Glutamatergic neuron (in vitro differentiated cells): ENCODE data around the gene ERN1. TPM values are rescaled to one million over a fixed set of nuclear protein-coding genes. Genes with fewer than 3 reads are reported as not detected.

ENCODE experiments used
- DNase-seq: peaks from one replicate; pipeline ENCODE4 v3.0.0; 2022
- H3K27ac Mint-ChIP-seq: one replicate; pipeline ENCODE4 v1.8.0; 2020; ENCODE audit warnings: mild to moderate bottlenecking, mixed read lengths, inconsistent platforms; ENCODE audit not compliant: unreplicated experiment
- H3K27me3 Mint-ChIP-seq: one replicate; pipeline ENCODE4 v1.8.0; 2020; ENCODE audit warnings: mild to moderate bottlenecking, moderate library complexity, mixed read lengths, inconsistent platforms; ENCODE audit not compliant: unreplicated experiment
- H3K36me3 Mint-ChIP-seq: one replicate; pipeline ENCODE4 v1.8.0; 2020; ENCODE audit warnings: mild to moderate bottlenecking, mixed read lengths, inconsistent platforms; ENCODE audit not compliant: unreplicated experiment
- H3K4me1 Mint-ChIP-seq: one replicate; pipeline ENCODE4 v1.8.0; 2020; ENCODE audit warnings: mild to moderate bottlenecking, low read depth, mixed read lengths, inconsistent platforms; ENCODE audit not compliant: unreplicated experiment
- H3K4me3 Mint-ChIP-seq: one replicate; pipeline ENCODE4 v1.8.0; 2020; ENCODE audit warnings: mild to moderate bottlenecking, mixed read lengths, inconsistent platforms; ENCODE audit not compliant: unreplicated experiment
- H3K9me3 Mint-ChIP-seq: one replicate; pipeline ENCODE4 v1.8.0; 2020; ENCODE audit warnings: mild to moderate bottlenecking, moderate library complexity, mixed read lengths, inconsistent platforms; ENCODE audit not compliant: unreplicated experiment
- total RNA-seq: library from RNA; stranded (reverse); fragmentation: NEBNext Ultra II Directional; extraction: Animal tissue kit (Norgen Biotek cat#: 25700); gene quantifications from one replicate; pipeline ENCODE4 v1.2.1, GENCODE V29; 2021; ENCODE audit not compliant: unreplicated experiment
- TF ChIP-seq, protein P1 (sequence below): fragments of 200-600 bp; sonication (generic); IDR thresholded peaks from one replicate; pipeline ENCODE4 v1.5.0; 2021; ENCODE audit not compliant: partially characterized antibody, unreplicated experiment

The ERN1 gene
- total RNA-seq, 1 donor from 2014 or later, result 6.9 TPM

DNA sequence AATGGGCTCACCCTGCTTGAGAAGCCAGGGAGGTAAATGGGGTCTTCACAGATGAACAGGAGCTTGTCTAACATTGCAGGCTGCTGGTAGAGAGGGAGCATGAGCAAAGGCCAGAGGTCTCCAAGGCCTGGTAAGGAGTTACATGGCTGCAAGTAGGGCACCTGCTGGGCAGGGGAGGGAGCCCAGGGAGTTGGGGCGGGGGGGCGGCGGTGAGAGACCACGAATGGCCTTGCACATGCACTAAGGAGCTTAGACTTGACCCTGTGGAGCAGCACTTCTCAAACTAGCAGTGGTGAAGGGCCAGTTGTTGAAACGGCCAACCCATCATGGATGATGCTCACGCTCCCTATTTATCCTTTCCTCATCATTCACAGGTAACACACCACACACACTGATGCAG is 38.4 kb downstream of the ERN1 start:
- peaks cover 1% of the 10 kb centered on the region for H3K9me3 Mint-ChIP-seq
- no peak overlapping the region for H3K27ac Mint-ChIP-seq
- no peak for DNase-seq
- no peak overlapping the region for H3K4me3 Mint-ChIP-seq
- peaks cover 2% of the 10 kb centered on the region for H3K4me1 Mint-ChIP-seq
- H3K27me3 Mint-ChIP-seq, result peaks cover 1% of the 10 kb centered on the region
- peaks cover 9% of the 10 kb centered on the region for H3K36me3 Mint-ChIP-seq
- TF ChIP-seq, protein P1, sequence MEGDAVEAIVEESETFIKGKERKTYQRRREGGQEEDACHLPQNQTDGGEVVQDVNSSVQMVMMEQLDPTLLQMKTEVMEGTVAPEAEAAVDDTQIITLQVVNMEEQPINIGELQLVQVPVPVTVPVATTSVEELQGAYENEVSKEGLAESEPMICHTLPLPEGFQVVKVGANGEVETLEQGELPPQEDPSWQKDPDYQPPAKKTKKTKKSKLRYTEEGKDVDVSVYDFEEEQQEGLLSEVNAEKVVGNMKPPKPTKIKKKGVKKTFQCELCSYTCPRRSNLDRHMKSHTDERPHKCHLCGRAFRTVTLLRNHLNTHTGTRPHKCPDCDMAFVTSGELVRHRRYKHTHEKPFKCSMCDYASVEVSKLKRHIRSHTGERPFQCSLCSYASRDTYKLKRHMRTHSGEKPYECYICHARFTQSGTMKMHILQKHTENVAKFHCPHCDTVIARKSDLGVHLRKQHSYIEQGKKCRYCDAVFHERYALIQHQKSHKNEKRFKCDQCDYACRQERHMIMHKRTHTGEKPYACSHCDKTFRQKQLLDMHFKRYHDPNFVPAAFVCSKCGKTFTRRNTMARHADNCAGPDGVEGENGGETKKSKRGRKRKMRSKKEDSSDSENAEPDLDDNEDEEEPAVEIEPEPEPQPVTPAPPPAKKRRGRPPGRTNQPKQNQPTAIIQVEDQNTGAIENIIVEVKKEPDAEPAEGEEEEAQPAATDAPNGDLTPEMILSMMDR, result no peak

DNA sequence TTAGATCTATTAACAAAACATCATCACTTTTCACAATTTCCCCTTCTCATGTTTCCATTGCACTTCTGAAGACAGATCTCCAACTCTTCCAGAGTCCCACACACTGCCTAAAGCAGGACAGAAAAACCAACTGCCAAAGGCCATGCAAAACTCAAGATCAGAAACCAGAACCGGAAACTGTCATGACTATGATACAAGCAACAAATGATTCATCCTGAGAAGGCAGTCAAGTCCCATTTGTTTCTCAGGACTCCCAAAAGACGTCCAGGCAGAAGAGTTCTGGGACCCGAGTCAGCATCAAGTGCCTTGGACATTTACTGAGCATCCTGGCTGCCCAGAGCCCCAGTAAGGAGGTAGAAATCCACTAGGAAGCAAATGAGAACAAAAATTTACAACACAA is 38.8 kb downstream of the ERN1 start:
- Mint-ChIP-seq H3K27ac (no peak overlapping the region), H3K4me1 (peaks cover 2% of the 10 kb centered on the region), H3K36me3 (peaks cover 9% of the 10 kb centered on the region), H3K27me3 (peaks cover 1% of the 10 kb centered on the region), H3K9me3 (peaks cover 1% of the 10 kb centered on the region), H3K4me3 (no peak overlapping the region)
- DNase-seq, result no peak
- TF ChIP-seq, protein P1, result no peak

DNA sequence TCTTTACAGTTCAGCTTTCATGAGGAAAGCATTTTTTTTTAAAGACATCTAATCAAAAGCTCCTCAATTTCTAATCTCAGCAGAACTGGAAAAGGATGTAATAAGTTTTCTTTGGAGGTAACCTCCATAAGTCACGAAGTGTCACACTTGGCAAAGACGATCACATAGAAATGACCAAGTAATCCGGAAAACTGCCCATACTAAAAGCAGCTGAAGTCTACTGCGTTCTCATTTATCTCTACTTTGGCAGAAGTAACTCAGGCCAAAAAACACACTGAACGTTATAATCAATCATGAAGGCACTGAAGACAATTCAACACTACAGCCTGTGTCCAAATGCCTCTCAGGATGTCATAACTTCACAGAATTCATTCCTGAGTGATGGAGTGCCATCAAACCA is 39.8 kb downstream of the ERN1 start:
- no peak overlapping the region for H3K27ac Mint-ChIP-seq
- no peak overlapping the region for H3K4me3 Mint-ChIP-seq
- peaks cover 2% of the 10 kb centered on the region for H3K4me1 Mint-ChIP-seq
- TF ChIP-seq, protein P1, result no peak
- H3K27me3 Mint-ChIP-seq, result peaks cover 1% of the 10 kb centered on the region
- H3K36me3 Mint-ChIP-seq, result peaks cover 5% of the 10 kb centered on the region
- H3K9me3 Mint-ChIP-seq, result peaks cover 1% of the 10 kb centered on the region
- no peak for DNase-seq

DNA sequence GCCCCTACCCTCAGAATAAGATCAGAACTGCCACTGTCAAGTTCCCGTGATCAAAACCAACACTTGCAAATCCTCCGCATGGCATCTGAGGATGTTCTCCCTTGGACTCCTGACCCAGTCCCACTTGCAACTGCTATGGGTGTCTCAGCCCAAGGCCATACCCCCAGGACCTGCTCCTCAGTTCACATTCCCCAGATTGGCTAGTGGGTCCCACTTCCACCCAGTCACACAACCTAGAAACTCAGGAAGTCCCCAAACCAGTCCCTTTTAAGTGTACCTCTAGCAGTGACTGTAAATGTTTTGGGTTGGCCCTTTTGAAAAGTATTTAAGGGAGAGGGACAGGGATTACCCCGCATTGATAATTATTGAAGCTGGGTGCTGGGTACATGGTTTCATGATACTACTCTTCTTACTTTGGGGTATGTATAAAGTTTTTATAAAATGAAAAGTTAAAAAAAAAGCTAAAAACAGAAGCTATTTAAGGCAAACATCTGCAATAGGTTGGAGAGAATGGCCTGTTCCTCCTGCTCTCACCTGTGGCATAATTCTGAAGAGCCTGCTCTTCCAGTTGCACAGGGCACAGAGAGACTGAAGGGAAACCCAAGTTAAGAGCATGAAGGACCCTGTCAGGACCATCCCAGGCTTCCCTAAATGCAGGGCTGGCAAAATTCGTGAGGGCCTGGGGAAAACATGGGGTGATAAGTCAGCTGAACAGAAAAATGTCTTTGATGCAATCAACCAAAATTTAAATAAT is 42.5 kb downstream of the ERN1 start:
- Mint-ChIP-seq H3K27me3 (no peaks in the 10 kb centered on the region), H3K27ac (no peak overlapping the region), H3K4me1 (peaks cover 2% of the 10 kb centered on the region), H3K9me3 (peaks cover 1% of the 10 kb centered on the region), H3K36me3 (no peaks in the 10 kb centered on the region), H3K4me3 (no peak overlapping the region)
- TF ChIP-seq, protein P1, result no peak
- no peak for DNase-seq

DNA sequence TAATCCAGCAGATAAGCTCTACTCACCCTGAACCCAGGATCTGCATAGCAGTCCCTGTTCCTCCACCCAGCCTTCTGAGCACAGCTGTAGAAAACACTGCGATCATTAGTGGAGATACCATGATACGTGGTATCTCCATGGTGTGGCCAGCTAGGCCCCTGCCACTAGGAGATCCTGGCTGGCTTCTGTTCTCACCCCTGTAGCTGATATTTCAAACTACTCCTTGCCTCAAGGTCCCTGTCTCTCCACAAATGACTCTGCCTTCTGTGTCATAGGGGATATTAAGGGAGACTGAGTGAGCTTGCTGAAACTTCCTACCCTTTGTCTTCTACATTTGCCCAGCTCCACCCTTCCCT is 44.3 kb downstream of the ERN1 start:
- Mint-ChIP-seq H3K27ac (no peak overlapping the region), H3K9me3 (peaks cover 1% of the 10 kb centered on the region), H3K27me3 (no peaks in the 10 kb centered on the region), H3K4me3 (no peak overlapping the region), H3K36me3 (no peaks in the 10 kb centered on the region), H3K4me1 (peaks cover 13% of the 10 kb centered on the region)
- TF ChIP-seq, protein P1, result no peak
- DNase-seq, result no peak
